Measurements from ENCODE around the gene CPNE7.
"Not testable (repeated sequence)": the region's sequence is repeated elsewhere in the genome, so short reads cannot be mapped to it uniquely, and the experiment has no call there.

CPNE7 gene

DNA sequence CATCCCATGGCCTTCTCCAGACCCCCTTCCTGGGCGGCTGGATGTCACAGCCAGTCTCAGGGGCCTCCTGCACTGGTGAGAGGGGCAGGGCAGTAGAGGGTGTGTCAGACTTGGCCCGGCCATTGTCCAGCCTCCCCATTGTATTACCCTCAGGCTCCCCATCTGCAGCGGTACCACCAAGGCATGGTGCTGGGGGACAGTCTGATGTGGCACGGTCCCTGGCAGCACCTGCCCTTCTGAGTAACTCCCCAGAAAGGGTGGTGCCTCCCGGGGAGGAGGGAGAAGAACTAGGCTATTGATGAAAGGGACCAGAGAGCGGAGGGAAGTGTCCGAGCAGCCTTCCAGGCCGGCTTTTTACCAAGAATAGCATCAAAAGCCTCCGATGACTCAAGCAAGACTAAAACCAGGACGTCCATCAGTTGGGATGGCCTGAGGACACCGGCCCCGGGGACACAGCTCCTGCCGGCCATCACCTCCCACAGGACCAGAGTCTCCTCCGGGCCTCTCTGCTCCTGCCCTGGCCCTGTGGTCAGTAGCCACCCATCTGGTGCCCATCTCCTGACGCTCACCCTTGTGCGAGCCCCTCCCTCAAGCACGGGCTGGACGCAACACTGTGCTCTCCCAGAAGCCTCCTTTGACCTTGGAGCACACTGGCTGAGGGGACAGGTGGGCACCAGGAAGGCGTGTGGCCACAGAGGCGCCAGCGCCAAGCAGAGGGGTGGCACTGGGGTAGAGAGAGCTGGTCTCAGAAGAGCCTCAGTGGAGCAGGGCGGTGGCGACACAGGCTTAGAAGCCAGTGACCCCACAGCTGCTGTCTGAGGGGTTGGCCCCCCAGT is 5.8 kb upstream of the CPNE7 start:
- FAIRE-seq: no peak

DNA sequence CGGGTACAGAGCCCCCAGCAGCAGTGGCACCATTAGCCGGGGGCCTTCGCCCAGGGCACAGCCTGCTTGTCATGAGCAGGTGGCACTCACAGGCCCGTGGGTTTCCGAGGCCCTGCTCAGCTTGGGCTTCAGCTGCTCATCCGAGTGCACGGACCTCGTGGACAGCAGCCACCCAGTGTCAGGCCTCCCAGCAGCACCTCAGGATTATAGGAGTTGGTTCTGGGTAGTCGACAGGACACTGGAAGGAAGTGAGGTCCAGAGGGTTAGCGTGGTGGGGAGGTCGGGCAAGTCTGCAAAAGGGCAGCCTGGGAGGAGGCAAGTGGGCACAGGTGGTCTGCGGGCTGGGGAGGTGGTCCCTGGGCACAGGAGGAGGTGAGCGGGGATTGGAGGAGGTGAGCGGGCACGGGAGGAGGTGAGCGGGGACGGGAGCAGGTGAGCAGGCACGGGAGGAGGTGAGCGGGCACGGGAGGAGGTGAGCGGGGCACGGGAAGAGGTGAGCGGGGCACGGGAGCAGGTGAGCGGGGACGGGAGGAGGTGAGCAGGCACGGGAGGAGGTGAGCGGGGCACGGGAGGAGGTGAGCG is 5.1 kb upstream of the CPNE7 start:
- FAIRE-seq: no peak

DNA sequence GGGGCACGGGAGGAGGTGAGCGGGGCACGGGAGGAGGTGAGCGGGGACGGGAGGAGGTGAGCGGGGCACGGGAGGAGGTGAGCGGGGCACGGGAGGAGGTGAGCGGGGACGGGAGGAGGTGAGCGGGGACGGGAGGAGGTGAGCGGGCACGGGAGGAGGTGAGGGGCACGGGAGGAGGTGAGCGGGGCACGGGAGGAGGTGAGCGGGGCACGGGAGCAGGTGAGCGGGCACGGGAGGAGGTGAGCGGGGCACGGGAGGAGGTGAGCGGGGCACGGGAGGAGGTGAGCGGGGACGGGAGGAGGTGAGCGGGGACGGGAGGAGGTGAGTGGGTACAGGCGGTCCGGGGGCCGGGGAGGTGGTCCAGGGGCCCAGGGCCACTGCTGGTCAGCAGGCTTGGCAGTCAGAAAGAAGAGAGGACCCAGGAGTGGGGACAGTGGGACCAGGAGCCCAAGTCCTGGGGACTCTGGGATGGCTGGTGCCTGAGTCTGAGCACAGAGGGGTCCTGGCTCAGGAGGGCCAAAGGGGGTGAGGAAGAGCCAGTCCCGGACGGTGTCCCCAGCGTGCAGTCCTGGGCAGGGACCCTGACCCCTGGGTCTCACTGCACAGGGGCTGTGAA is 4.5 kb upstream of the CPNE7 start:
- FAIRE-seq: not testable (repeated sequence)

DNA sequence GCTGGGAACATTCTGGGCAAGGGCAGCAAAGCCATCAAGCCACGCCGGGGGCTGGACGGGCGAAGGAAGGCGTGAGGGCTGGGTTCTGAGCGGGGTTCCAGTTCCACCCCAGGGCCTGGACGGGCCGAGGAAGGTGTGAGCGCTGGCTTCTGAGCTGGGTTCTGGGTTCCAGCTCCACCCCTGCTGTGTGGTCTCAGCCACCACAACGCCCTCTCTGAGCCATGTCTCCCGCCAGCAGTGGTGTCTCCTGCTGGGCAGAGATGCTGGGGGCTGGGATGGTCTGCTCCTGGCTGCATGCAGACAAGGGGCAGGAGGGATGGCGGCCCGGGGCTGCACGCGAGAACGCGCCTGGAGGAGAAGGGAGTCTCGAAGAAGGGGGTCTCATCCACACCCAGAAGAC is 3.9 kb upstream of the CPNE7 start:
- no peak for FAIRE-seq

DNA sequence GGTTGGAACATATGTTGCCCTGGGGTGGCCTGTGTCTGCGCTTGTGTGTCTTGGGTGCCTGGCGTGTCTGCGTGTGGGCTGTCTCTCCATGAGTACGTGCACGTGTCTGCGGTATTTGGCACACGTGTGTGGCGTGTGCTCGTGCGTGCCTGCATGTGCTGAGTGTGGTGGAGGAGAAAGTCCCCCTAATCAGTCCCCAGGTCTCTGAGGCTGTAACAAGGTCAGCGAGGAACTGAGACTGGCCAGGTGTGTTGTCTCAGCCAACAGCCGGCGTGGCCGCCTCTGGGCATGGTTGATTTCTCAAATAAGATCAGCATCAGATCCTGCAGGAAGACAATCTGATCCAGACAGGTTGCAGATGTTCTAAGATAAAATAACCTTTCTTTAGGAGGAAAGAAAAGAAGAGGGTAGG is 3.5 kb upstream of the CPNE7 start:
- FAIRE-seq: no peak

DNA sequence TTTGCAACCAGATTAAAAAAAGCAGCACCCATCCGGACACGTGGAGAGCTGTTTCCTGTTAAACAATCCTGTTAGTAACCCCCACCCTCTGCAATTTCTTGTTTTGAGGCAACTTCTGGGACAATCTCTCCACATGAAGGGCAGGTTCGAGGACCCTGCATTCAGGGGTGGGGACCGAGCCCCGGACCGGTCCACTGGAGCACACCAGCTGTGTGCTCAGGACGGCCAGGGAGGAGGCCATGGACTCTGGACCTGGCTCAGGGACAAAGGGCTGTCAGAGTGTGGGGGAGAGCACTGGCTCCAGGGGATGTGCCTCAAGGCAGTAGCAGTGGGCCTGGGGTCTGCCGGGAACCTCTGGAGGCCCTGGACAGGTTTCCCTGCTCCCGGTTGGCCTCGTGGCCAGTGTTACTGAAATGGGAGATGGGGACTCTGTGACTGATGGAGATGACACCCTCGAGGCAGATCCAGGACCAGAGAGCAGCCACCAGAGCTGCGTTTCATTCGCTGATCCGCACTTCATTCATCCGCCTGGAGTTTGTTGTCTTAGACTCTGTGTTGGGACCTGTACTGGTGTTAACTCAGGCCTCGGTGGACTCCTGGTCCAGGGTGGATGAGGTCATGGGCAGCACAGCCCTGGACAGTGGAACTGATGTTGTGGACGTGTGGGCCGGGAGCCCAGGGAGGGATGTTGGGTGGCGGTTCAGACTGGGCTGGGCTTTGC is 2.9 kb upstream of the CPNE7 start:
- no peak for FAIRE-seq

DNA sequence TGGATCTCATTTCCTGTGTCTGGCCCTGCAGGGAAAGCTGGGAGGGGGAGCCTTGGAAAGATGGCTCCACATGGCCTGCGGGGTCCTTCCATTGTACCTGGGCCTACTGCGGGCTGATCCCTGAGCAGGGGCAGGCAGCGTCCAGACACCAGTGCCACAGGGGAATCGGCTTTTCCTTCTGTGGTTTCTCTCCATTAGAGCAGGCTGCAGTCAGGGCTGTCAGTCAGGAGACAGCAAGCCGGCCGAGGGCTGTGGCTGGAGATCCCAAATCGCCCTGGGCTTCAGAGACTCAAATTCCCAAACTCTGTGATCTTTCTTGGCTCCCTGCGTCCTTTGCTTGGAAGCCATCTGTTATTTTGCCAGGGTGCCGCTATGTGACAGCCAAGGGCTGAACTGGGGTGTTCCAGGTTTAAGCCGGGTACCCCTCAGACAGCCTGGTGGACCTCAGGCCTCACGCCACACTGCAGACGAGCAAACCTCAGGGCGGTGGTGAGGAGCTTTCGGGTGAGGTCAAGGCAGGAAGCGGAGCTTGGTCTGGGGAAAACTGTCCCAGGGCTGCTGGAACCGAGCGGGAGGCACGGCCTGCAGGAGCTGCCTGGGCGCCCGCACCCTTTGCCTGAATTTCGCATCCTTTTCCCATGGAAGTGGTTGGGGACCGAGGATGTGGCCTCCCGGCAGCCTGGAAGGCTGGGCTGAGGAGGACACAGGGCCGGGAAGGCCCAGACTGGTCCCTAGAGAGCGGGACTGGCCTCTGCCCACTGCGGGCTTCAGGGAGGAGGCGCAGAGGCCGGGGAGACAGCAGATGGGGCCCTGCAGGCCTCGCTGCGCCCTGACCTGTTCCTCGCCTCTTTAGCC is 1.5 kb upstream of the CPNE7 start:
- no peak for FAIRE-seq

DNA sequence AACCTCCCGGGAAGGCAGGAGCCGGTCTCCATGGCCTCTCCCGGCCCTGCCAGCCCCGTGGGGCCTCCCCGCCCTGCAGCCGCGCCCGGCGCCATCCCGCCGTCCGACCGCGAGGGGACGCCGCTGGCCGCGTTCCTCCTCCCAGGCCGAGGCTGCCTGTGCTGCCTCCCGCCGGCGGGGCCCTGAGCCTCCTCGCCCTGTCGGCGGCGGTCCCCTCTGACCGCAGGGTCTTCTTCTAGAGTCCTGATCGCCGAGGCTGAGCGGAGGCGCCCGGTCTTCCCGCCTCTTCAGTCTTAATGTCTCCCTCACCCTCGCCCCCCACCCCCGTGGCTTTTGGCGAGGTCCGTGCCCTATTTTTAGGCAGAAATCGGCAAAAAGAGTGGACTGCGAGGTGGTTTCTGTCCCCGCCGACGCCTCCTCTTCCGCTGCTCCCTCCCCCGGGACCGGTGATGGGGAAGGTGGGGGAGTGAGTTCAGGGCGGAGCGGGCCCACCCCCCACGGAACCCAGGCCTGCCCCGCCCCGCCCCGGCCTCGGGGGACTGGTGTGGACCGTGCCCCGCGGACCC is 794 bp upstream of the CPNE7 start:
- no peak for FAIRE-seq

DNA sequence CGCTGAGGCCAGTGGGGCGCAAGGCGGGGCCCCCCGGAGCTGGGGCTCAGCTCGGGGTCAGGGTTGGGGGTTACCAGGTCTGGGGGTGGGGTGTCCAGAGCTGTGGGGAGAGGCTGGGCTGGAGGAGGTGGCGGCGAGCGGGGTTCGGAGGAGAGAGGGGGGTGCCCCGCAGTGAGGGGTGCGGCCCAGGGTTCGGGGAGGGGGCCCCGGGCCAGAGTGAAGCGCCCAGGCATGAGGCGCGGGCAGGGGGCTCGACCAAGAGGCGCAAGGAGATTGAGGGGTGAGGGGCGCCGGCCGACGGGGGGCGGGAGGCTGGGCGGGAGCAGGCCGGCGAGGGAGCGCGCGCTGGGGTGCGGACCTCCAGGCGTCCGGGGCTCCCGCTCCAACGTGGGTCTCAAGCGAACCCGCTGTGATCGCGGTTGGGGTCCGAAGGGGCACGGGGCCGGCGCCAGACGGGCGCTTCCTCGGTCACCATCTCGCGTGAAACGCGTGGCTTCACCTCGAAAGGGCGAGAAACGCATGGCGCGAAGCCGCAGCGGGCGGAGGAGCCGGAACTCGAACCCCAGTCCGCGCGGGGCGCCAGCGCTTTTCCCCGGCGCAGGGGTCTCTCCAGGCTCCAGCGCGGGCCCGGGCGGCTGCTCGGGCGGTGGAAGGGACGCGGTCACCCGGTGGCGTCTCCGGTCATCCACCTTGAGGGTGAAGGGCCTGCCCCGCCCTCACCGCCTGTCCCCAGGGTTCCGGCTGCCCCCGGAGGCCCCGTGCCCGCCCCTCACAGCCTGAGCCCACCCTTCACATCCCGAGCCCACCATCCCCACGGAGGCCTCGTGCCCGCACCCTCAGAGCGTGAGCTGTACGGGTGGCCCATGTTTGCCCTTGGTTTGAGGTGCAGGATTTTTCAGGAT is 846 bp downstream of the CPNE7 start:
- FAIRE-seq: no peak

DNA sequence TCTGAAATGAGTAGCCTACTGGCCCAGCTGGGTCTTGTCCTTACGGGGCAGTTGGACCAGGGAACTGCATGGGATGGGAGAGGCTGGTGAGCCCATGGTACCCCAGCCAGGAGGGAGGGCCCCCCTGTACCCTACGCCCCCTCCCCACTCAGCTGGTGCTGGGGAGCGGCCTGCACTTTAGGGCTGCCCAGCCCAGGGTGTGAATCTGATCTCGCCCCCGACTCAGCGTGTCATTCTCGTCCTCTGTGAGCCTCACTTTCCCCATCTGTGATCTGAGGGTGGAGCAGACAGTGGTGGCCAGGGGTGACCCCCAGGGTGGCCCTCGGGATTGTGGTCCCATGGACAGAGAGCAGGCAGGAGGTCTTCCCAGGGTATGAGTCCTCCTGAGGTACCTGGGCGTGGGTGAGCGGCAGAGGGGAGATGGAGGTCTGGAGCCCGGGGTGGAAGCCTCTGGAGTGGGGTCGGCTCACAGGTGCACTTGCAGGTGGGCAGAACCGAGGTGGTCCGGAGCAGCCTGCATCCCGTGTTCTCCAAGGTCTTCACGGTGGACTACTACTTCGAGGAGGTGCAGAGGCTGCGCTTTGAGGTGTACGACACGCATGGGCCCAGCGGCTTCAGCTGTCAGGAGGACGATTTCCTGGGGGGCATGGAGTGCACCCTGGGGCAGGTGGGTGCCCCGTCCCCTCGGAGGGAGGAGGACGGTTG is 1.6 kb downstream of the CPNE7 start:
- no peak for FAIRE-seq

DNA sequence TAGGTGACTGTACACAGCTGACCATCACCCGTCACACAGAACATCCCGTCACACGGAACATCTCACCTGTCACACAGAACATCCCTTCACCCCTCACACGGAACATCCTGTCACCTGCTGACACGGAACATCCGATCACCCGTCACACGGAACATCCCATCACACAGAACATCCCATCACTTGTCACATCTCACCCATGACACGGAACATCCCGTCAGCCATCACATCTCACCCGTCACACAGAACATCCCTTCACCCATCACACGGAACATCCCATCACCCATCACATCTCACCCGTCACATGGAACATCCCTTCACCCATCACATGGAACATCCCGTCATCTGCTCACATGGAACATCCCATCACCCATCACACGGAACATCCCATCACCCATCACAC is 3.8 kb downstream of the CPNE7 start:
- FAIRE-seq: no peak

DNA sequence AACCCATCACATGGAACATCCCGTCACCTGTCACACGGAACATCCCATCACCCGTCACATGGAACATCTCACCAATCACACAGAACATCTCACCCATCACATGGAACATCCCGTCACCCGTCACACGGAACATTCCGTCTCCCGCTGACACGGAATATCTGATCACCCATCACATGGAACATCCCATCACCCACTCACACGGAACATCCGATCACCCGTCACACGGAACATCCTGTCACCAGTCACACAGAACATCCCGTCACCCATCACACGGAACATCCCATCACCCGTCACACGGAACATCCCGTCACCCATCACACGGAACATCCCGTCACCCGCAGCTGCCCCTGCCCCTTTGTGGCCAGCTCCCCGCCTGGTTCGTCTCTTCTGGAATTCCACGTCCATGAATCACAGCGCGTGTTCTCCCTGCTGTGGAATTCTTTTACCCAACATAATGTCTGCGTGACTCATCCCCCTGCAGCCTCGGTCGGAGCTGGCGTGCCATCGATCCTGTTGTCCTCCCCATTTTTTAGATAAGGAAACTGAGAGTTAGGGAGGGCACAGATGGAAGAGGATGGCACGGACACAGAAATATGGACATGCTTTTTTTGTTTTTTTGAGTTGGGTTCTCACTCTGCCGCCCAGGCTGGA is 5.6 kb downstream of the CPNE7 start:
- FAIRE-seq: no peak

DNA sequence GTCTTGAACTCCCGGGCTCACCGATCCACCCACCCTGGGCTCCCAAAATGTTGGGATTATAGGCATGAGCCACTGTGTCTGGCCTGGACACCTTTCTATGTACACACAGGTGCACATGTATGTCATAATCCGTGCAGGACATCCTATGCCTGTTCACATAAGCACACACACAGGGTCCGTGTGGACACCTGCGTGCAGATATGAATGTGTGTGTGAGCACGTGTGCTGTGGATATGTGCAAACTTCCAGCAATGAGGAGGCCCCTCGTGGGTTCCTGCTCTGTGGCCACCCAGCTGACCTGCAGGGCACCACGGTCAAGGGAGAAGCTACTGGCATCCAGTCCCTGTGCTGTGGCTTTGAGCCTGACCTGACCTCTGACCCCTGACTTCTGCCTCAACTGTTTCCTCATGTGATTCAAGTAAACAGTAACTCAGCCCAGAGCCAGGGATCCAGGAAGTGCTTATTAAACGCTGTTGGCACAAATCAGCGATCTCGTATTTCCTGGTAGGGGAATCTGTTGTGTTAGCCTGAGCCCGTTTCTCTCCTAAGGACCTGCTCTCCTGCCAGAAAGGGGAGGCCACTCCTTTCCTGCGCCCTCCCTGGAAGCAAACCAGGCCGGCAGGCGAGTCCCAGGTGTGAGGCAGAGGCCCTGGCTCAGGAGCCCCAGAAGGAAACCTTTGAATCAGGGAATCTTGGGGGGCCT is 6.5 kb downstream of the CPNE7 start:
- FAIRE-seq: no peak

DNA sequence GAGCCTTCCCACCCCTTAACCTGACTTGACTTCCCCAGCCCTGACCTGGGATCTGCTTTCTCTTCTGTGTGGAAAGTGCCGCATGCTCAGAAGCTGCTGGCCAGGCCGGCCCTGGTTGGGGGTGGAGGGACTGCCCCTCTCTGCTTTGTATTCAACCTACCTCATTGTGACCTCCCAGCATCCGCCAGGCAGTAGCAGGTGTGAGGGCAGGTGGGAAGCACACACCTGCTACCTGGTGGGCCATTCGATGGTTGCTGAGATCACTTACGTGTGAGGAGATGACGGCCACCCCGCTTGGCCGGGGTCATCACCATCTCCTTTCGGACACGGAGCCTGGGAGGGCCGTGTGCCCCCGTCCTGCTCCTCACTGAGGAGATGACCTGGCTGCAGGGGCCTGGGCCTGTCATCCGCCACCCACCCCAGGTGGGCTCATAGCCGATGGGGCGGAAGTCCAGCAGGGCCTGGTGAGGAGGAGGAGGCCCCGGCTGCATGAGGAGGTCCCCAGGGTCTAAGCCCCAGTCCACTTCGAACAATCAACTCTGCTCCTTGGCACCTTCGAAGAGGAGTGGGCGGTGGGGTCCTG is 7.1 kb downstream of the CPNE7 start:
- FAIRE-seq: no peak

DNA sequence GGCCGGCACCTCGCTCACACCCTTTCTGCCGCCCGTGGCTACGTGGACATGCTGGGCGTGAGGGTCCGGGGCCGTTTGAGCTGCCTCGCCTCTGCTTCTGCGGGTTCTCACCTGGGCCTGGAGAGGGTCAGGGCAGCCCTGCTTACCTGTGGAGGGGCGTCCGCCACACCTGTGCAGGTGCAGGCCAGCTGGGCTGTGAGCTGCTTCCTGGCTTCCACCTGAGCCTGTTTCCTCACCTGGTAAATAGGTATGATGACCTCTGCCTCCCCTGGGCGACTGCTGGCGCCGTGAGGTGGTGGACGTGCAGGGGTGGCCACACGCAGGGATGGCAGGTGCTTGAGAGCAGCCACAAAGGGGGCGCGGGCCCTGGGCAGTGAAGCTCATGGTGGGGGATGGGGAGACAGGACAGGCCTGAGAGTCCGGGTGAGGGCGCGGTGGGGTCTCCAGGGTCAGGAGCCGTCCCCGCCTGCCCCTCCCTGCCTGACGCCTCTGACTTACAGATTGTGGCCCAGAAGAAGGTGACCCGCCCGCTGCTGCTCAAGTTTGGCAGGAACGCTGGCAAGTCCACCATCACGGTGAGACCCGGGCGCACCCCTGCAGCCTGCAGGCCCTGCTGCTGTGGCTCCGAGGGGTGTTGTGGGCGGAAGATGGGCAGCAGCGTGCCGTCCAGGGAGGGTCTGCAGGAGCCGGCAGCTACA is 7.8 kb downstream of the CPNE7 start:
- FAIRE-seq: no peak

DNA sequence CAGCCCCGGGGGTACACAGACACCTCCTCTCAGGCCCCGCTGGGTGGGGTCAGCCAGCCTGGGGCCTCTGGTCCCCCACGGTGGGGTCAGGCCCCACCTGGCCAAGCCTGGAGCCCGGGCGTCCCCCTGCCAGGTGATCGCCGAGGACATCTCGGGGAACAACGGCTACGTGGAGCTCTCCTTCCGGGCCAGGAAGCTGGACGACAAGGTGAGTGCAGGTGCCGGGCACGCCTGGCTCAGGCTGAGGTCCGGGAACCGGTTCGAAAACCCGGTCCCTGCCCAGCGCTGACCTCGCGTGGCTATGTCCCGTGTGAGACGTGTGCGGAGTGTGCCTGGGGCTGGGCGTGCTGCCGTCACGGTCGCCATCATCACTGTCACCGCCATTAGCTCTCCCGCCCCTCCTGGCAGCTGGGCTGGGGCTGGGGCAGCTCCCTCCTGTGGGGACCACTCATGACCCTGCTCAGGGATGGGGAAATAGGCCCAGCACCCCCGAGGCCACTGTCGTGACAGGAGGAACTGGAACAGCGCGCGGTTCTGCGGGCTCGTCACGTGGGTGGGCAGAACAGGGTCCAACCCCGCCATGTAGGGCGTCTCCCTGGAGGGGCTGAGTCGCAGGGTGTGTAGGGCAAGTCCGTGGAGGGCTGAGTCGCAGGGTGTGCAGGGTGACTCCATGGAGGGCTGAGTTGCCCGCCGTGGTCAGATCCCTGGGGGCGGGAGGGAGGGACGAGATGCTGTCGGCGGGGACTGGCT is 8.5 kb downstream of the CPNE7 start:
- no peak for FAIRE-seq

DNA sequence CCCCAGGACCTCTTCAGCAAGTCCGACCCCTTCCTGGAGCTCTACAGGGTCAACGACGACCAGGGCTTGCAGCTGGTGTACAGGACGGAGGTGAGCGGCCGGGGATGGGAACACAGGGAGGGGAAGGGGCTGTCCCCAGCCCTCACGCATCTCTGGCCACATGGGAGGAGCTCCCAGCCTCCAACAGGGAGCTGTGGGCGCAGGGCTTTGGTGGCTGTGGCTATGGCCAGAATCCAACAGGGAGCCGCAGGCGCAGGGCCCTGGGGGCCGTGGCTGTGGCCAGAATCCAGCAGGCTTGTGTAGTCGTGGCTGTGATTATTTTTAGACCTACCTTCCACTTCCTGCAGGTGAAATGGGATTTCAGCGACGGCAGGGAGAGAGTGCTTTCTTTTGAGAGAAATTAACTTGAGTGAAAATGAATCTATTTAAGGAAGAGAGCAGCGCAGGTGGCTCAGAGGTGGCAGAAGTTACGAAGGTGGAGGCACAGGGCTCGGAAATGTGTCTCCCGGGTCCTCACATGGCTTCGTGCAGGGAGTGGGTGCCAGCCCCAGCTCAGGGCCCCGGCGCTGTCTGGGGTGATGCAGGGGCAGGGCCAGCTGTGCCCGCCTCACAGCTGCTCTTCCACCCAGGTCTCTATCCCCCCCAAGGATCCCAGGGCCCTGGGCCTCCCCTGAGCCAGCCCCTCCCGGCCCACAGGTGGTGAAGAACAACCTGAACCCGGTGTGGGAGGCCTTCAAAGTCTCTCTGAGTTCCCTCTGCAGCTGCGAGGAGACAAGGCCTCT is 9.4 kb downstream of the CPNE7 start:
- FAIRE-seq: no peak

Data from islet of Langerhans (tissue), 1 donor.